Psoas muscle (tissue), 8 donors: ENCODE results near the gene CLEC16A. TPM values are rescaled to one million over a fixed set of nuclear protein-coding genes. Genes with fewer than 3 reads are reported as not detected.

Source experiments
- ATAC-seq, 4 donors: fragments of 200-7000 bp; cut with Tn5 transposase; one replicate each; pipeline ENCODE4 v1.9.1; 2020; ENCODE audit warnings: moderate library complexity in 3 of 4, mild to moderate bottlenecking in 2 of 4
- DNase-seq, 2 donors: peaks; one replicate each; pipeline ENCODE4 v3.0.0-alpha.2; 2020
- H3K27ac ChIP-seq: fragments of 200-600 bp; one replicate; pipeline ENCODE4 v1.8.0; 2022
- H3K27me3 ChIP-seq, 3 donors: fragments of 200-600 bp in 1 of 3; one replicate each; pipeline versions ENCODE4 v1.6.1 to v1.8.0; 2013 to 2022; ENCODE audit warnings: low read length in 2 of 3, mild to moderate bottlenecking in 2 of 3, moderate library complexity in 1 of 3; ENCODE audit not compliant: insufficient read depth in 3 of 3
- H3K36me3 ChIP-seq, 2 donors: fragments of 200-600 bp in 1 of 2; one replicate each; pipeline versions ENCODE4 v1.6.1 to v1.8.0; 2013 to 2022; ENCODE audit warnings: low read depth in 1 of 2, mild to moderate bottlenecking in 1 of 2, moderate library complexity in 1 of 2; ENCODE audit not compliant: insufficient read depth in 1 of 2
- H3K4me1 ChIP-seq: fragments of 200-600 bp; one replicate; pipeline ENCODE4 v1.8.0; 2022
- H3K4me3 ChIP-seq: fragments of 200-600 bp; one replicate; pipeline ENCODE4 v1.8.0; 2022; ENCODE audit warnings: mild to moderate bottlenecking
- H3K9me3 ChIP-seq: fragments of 200-600 bp; one replicate; pipeline ENCODE4 v1.8.0; 2022
- CTCF ChIP-seq: fragments of 200-600 bp; IDR thresholded peaks from one replicate; pipeline ENCODE4 v1.8.0; 2022; ENCODE audit warnings: antibody characterized with exemption
- WGBS, 3 donors: extraction: QIAGEN DNeasy Blood & Tissue Kit; methylation state at CpG; one replicate each; pipeline versions ENCODE4 v1.1.6 to v1.1.7; 2013; 5-methylcytosine and 5-hydroxymethylcytosine counted together
- intact Hi-C, 2 donors: fragments of 100-400 bp; cut with DNase I; formaldehyde crosslinking; loops; one replicate each; pipeline versions ENCODE4 v1.11.0 to v1.14.2; 2022
- polyA plus RNA-seq, 3 donors: library from polyadenylated mRNA; stranded (reverse); fragments of 200-250 nt; gene quantifications; one replicate each; pipeline ENCODE4 v1.2.3, GENCODE V29; 2013
- total RNA-seq, 4 donors: library from RNA; stranded (reverse); fragmentation: NEBNext Ultra II Directional in 2 of 4; extraction: Animal tissue kit (Norgen Biotek cat#: 25700) in 2 of 4; gene quantifications; one replicate each; pipeline versions ENCODE4 v1.2.1 to v1.2.4, GENCODE V29; 2021 to 2023
- donor health status: healthy with polysubstance abuse.
- donor health status: DM: no; HTN: no; CAD: no; lungs with moderate emphysema.
- donor health status: Bipolar disorder and iron deficiency.
- donor health status: healthy.
- donor health status: DM: yes; HTN: yes; CAD: no.
- donor health status: DM: no; HTN: no; CAD: no.
- donor health status: DM: no; HTN: no; CAD: no.
- donor health status: DM: yes; HTN: yes; CAD: no.

Gene CLEC16A
- total and polyA plus RNA-seq, 7 donors: 13.1 to 28.1 (median 21.4) TPM

GRCh38 chr16:10968498-10968897 is 24.1 kb downstream of the CLEC16A start:
- 91 to 97% (median 93%) methylated on average over 3 of the region's 3 CpGs for WGBS, 3 donors
- Histone ChIP-seq H3K9me3 (no peaks in the 10 kb centered on the region), H3K27me3 (no peaks in the 10 kb centered on the region), H3K27ac (no peak overlapping the region), H3K36me3 (peaks cover 0 to 36% of the 10 kb centered on the region in 2 donors), H3K4me3 (no peak overlapping the region), H3K4me1 (peaks cover 11% of the 10 kb centered on the region)
- no peak for DNase-seq
- no peak for TF ChIP-seq CTCF
- intact Hi-C loops: loop anchor here (10.0 kb wide), 2 partner anchors 386 to 746 kb away; no protein-coding TSS in a partner anchor
- ATAC-seq: no peak

GRCh38 chr16:10969615-10970014 is 25.3 kb downstream of the CLEC16A start:
- Histone ChIP-seq H3K27ac (no peak overlapping the region), H3K27me3 (no peaks in the 10 kb centered on the region), H3K4me3 (no peak overlapping the region), H3K36me3 (peaks cover 0 to 40% of the 10 kb centered on the region in 2 donors), H3K4me1 (peaks cover 6% of the 10 kb centered on the region), H3K9me3 (no peaks in the 10 kb centered on the region)
- no peak for TF ChIP-seq CTCF
- DNase-seq (no peak), ATAC-seq (no peak)
- 63 to 81% (median 68%) methylated on average over 1 of the region's 1 CpG for WGBS, 3 donors
- intact Hi-C loops: loop anchor here (5.0 to 10.0 kb wide), 3 partner anchors 133 to 745 kb away; no protein-coding TSS in a partner anchor

- peak in 3 of 4 donors; percentile 50 to 67 (median 61) for ATAC-seq
- 79 to 92% (median 84%) methylated on average over 2 of the region's 2 CpGs for WGBS, 3 donors
- peak overlapping the region; percentile 23 for H3K27ac ChIP-seq
- no peak overlapping the region for H3K4me3 ChIP-seq
- H3K4me1 ChIP-seq: peaks cover 5% of the 10 kb centered on the region
- intact Hi-C loops: loop anchor here in 1 of 2 donors (5.0 kb wide), 1 partner anchor 132 kb away; no protein-coding TSS in a partner anchor
- peaks cover 0 to 40% of the 10 kb centered on the region in 2 donors for H3K36me3 ChIP-seq
- TF ChIP-seq CTCF: no peak
- H3K27me3 ChIP-seq: no peaks in the 10 kb centered on the region
- H3K9me3 ChIP-seq: no peaks in the 10 kb centered on the region
- no peak for DNase-seq
Measured at GRCh38 chr16:10970065-10970464, 25.7 kb downstream of the CLEC16A start.

GRCh38 chr16:10971560-10971961 is 27.2 kb downstream of the CLEC16A start:
- intact Hi-C loops: loop anchor here in 1 of 2 donors (5.0 kb wide), 1 partner anchor 131 kb away; no protein-coding TSS in a partner anchor
- Histone ChIP-seq H3K9me3 (no peaks in the 10 kb centered on the region), H3K4me3 (no peak overlapping the region), H3K27me3 (no peaks in the 10 kb centered on the region), H3K27ac (no peak overlapping the region), H3K4me1 (peaks cover 5% of the 10 kb centered on the region), H3K36me3 (peaks cover 0 to 51% of the 10 kb centered on the region in 2 donors)
- DNase-seq (no peak), ATAC-seq (peak; percentile 68 to 85 (median 71))
- TF ChIP-seq CTCF: peak; percentile 76
- WGBS, 3 donors: 42 to 48% (median 42%) methylated on average over 3 of the region's 3 CpGs
